Measurements from ENCODE around the gene SYNGR3. TPM values are rescaled to one million over a fixed set of nuclear protein-coding genes. Genes with fewer than 3 reads are reported as not detected.

SYNGR3 gene
- total RNA-seq, 1 experiment from 2014 or later: 0.68 TPM

GRCh38 chr16:1971796-1972489 is 17.8 kb upstream of the SYNGR3 start, which contains the start of gene TBL3:
TSS of gene TBL3 (plus strand) at chr16:1972053. CDS start at chr16:1972165, 112 bp downstream.
- TF ChIP-seq CTCF (IDR thresholded peaks at IDR 0.05; ENCODE audit: unreplicated experiment): no peak
- intact Hi-C loops (cut with micrococcal nuclease): no loop called here
- peak within 1 kb of the TSS; percentile 95 for H3K27ac Mint-ChIP-seq (ENCODE audit: low read depth, unreplicated experiment)
- peak within 1 kb of the TSS; percentile 92 for H3K4me3 Mint-ChIP-seq (ENCODE audit: unreplicated experiment)
- peak; percentile 92 for DNase-seq (ENCODE audit: unreplicated experiment)
- no TSS peak for BruUV-seq (replicated peaks)
- ChIA-PET POLR2A (interaction anchor here (0.6 to 2.7 kb wide), 25 partner anchors 8 to 797 kb away, joined by 3 to 35 read pairs (median 5); partner anchors contain the start of genes GFER, NDUFB10, NTHL1 and NUBP2), CTCF (interaction anchor here (0.5 to 0.8 kb wide), 5 partner anchors 11 to 176 kb away, joined by 3 to 5 read pairs (median 3); no protein-coding TSS in a partner anchor)
- peaks cover 14% of the 10 kb centered on the region for H3K36me3 Mint-ChIP-seq (ENCODE audit: insufficient read depth, unreplicated experiment)
- no peaks in the 10 kb centered on the region for H3K27me3 Mint-ChIP-seq (ENCODE audit: insufficient read depth, unreplicated experiment)
- H3K4me1 Mint-ChIP-seq (ENCODE audit: insufficient read depth, unreplicated experiment): peaks cover 13% of the 10 kb centered on the region
- H3K9me3 Mint-ChIP-seq (ENCODE audit: unreplicated experiment): no peaks in the 10 kb centered on the region

GRCh38 chr16:1972490-1972877 is 17.3 kb upstream of the SYNGR3 start:
- Mint-ChIP-seq H3K4me3 (ENCODE audit: unreplicated experiment) (peak overlapping the region; percentile 92), H3K36me3 (ENCODE audit: insufficient read depth, unreplicated experiment) (peaks cover 14% of the 10 kb centered on the region), H3K27ac (ENCODE audit: low read depth, unreplicated experiment) (peak overlapping the region; percentile 84), H3K27me3 (ENCODE audit: insufficient read depth, unreplicated experiment) (no peaks in the 10 kb centered on the region), H3K4me1 (ENCODE audit: insufficient read depth, unreplicated experiment) (peaks cover 13% of the 10 kb centered on the region), H3K9me3 (ENCODE audit: unreplicated experiment) (no peaks in the 10 kb centered on the region)
- ChIA-PET CTCF (interaction anchor here (0.7 to 0.8 kb wide), 2 partner anchors 10 to 107 kb away, joined by 3 to 5 read pairs; no protein-coding TSS in a partner anchor), POLR2A (interaction anchor here (0.9 to 2.7 kb wide), 14 partner anchors 8 to 190 kb away, joined by 3 to 35 read pairs (median 8); partner anchors contain the start of genes GFER, NDUFB10, NTHL1 and NUBP2)
- intact Hi-C loops (cut with micrococcal nuclease): no loop called here
- TF ChIP-seq CTCF (IDR thresholded peaks at IDR 0.05; ENCODE audit: unreplicated experiment): no peak
- DNase-seq (ENCODE audit: unreplicated experiment): no peak
- no TSS peak for BruUV-seq (replicated peaks)

GRCh38 chr16:1973461-1974156 is 16.2 kb upstream of the SYNGR3 start:
- ChIA-PET CTCF (interaction anchor here (0.8 to 1.3 kb wide), 2 partner anchors 9 to 10 kb away, joined by 3 read pairs; no protein-coding TSS in a partner anchor), POLR2A (interaction anchor here (0.9 to 1.5 kb wide), 2 partner anchors 9 to 10 kb away, joined by 3 to 9 read pairs; partner anchors contain the start of genes GFER and RPS2)
- peaks cover 13% of the 10 kb centered on the region for H3K4me1 Mint-ChIP-seq (ENCODE audit: insufficient read depth, unreplicated experiment)
- no peak overlapping the region for H3K27ac Mint-ChIP-seq (ENCODE audit: low read depth, unreplicated experiment)
- intact Hi-C loops (cut with micrococcal nuclease): no loop called here
- no peaks in the 10 kb centered on the region for H3K27me3 Mint-ChIP-seq (ENCODE audit: insufficient read depth, unreplicated experiment)
- no peaks in the 10 kb centered on the region for H3K9me3 Mint-ChIP-seq (ENCODE audit: unreplicated experiment)
- H3K36me3 Mint-ChIP-seq (ENCODE audit: insufficient read depth, unreplicated experiment): peaks cover 21% of the 10 kb centered on the region
- DNase-seq (ENCODE audit: unreplicated experiment): no peak
- H3K4me3 Mint-ChIP-seq (ENCODE audit: unreplicated experiment): peak overlapping the region; percentile 92
- no TSS peak for BruUV-seq (replicated peaks)
- no peak for TF ChIP-seq CTCF (IDR thresholded peaks at IDR 0.05; ENCODE audit: unreplicated experiment)
